Activated CD4-positive, alpha-beta memory T cell treated with anti-CD3 and anti-CD28 coated beads for 36 hours (primary cell): ENCODE results near the gene ATF7IP. TPM values are rescaled to one million over a fixed set of nuclear protein-coding genes. Genes with fewer than 3 reads are reported as not detected.

ENCODE experiments used
- CTCF ChIA-PET: fragments of 350-600 bp; sonication (Branson Sonifier 250); formaldehyde crosslinking; loops from one replicate; lab custom pipeline; 2021; ENCODE audit warnings: antibody characterized with exemption, inconsistent platforms; lab: Charles Lee
- POLR2A ChIA-PET: fragments of 350-600 bp; sonication (Branson Sonifier 250); formaldehyde crosslinking; loops from one replicate; lab custom pipeline; 2021; ENCODE audit warnings: antibody characterized with exemption; lab: Charles Lee
- DNase-seq: peaks from one replicate; pipeline ENCODE4 v3.0.0-alpha.2; 2020
- H3K27ac Mint-ChIP-seq: one replicate; pipeline ENCODE4 v1.8.0; 2021; ENCODE audit warnings: mixed read lengths
- H3K27me3 Mint-ChIP-seq: one replicate; pipeline ENCODE4 v1.8.0; 2021; ENCODE audit warnings: mixed read lengths
- H3K36me3 Mint-ChIP-seq: one replicate; pipeline ENCODE4 v1.8.0; 2021; ENCODE audit warnings: mixed read lengths
- H3K4me1 Mint-ChIP-seq: one replicate; pipeline ENCODE4 v1.8.0; 2021; ENCODE audit warnings: low read depth, mixed read lengths
- H3K4me3 Mint-ChIP-seq: one replicate; pipeline ENCODE4 v1.8.0; 2021; ENCODE audit warnings: mild to moderate bottlenecking, mixed read lengths
- H3K9me3 Mint-ChIP-seq: one replicate; pipeline ENCODE4 v1.8.0; 2021; ENCODE audit warnings: mixed read lengths
- intact Hi-C: fragments of 100-400 bp; cut with micrococcal nuclease; formaldehyde crosslinking; loops from one replicate; pipeline ENCODE4 v1.15.1; 2023
- total RNA-seq, 2 experiments: library from RNA; stranded (reverse); gene quantifications; one replicate each; pipeline ENCODE4 v1.2.3, GENCODE V29; 2021

The ATF7IP gene
- total RNA-seq, 2 experiments from 2014 or later: 93.0 to 94.1 TPM

DNA sequence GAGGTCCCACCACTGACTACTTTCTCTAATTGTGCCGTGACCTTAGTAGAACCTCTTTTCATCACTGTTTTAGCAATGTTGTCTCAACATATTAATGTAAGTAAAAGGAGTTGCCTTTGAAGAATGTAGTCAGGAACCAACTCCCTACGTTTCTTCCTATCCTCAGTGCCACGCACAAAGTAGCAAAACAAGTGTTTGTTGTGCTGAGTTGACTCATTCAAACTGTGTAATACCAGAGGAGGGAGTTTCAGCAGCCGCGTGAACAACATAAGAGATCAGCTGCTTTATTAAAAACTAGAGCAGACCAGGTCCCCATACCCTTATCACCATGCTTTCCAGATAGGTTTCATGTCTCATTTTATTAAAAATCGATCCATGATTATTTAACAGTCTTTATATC is 183.1 kb downstream of the ATF7IP start:
- H3K36me3 Mint-ChIP-seq: no peaks in the 10 kb centered on the region
- no peak overlapping the region for H3K27ac Mint-ChIP-seq
- intact Hi-C loops: no loop called here
- H3K4me1 Mint-ChIP-seq: no peaks in the 10 kb centered on the region
- POLR2A ChIA-PET: no interaction called here
- H3K27me3 Mint-ChIP-seq: peaks cover 8% of the 10 kb centered on the region
- CTCF ChIA-PET: no interaction called here
- no peak for DNase-seq
- no peak overlapping the region for H3K4me3 Mint-ChIP-seq
- H3K9me3 Mint-ChIP-seq: no peaks in the 10 kb centered on the region

Other genes starting within 250 kb of the ATF7IP start
- gene PLBD1, start 202.2 kb downstream of the ATF7IP start, total RNA-seq: not detected